Neural cell (in vitro differentiated cells): ENCODE data around the gene TRIM49B. TPM values are rescaled to one million over a fixed set of nuclear protein-coding genes. Genes with fewer than 3 reads are reported as not detected.
"Not testable (repeated sequence)": the region's sequence is repeated elsewhere in the genome, so short reads cannot be mapped to it uniquely, and the experiment has no call there.

Source experiments
- H2AFZ ChIP-seq: fragments of 200-600, 300-800 bp; sonication (generic), shearing (Covaris generic); 2 replicates; pipeline ENCODE4 v1.6.0; 2014; ENCODE audit warnings: low read depth, mild to moderate bottlenecking, antibody characterized with exemption, low read length, moderate library complexity
- H3F3A ChIP-seq: fragments of 200-600 bp; shearing (Covaris generic); 2 replicates; pipeline ENCODE4 v1.6.1; 2016; ENCODE audit warnings: mild to moderate bottlenecking, moderate library complexity, mixed read lengths, antibody characterized with exemption, low read length; ENCODE audit not compliant: insufficient read depth, poor library complexity, severe bottlenecking
- H3K27ac ChIP-seq: fragments of 200-600, 300-800 bp; sonication (generic), shearing (Covaris generic); 2 replicates; pipeline ENCODE4 v1.5.1; 2014; ENCODE audit warnings: mild to moderate bottlenecking, low read length, moderate library complexity
- H3K27me3 ChIP-seq: fragments of 300-800, 200-600 bp; sonication (generic), shearing (Covaris generic); 2 replicates; pipeline ENCODE4 v1.6.0; 2014; ENCODE audit warnings: mild to moderate bottlenecking, low read depth, low read length, moderate library complexity; ENCODE audit not compliant: insufficient read depth
- H3K36me3 ChIP-seq: fragments of 300-800, 200-600 bp; sonication (generic), shearing (Covaris generic); 2 replicates; pipeline ENCODE4 v1.5.1; 2014; ENCODE audit warnings: mild to moderate bottlenecking, antibody characterized with exemption, low read length, moderate library complexity; ENCODE audit not compliant: insufficient read depth
- H3K4me2 ChIP-seq: fragments of 300-800, 200-600 bp; sonication (generic), shearing (Covaris generic); 2 replicates; pipeline ENCODE4 v1.6.0; 2014; ENCODE audit warnings: mild to moderate bottlenecking, low read length
- H3K4me3 ChIP-seq: fragments of 300-800, 200-600 bp; sonication (generic), shearing (Covaris generic); 2 replicates; pipeline ENCODE4 v1.5.1; 2014; ENCODE audit warnings: mild to moderate bottlenecking, low read length, moderate library complexity
- H3K79me2 ChIP-seq: fragments of 200-600 bp; shearing (Covaris generic); replicated peaks from 2 replicates; pipeline ENCODE4 v1.6.0; 2014; ENCODE audit warnings: mild to moderate bottlenecking, low read length, moderate library complexity; ENCODE audit not compliant: insufficient read depth
- H3K9ac ChIP-seq: fragments of 300-800, 200-600 bp; sonication (generic), shearing (Covaris generic); 2 replicates; pipeline ENCODE4 v1.6.1; 2016; ENCODE audit warnings: mild to moderate bottlenecking, low read length, mixed read lengths
- H3K9me2 ChIP-seq: fragments of 200-600 bp; shearing (Covaris generic); 2 replicates; pipeline ENCODE4 v1.6.1; 2016; ENCODE audit warnings: mild to moderate bottlenecking, low read length, mixed read lengths; ENCODE audit not compliant: insufficient read depth
- H3K9me3 ChIP-seq: fragments of 200-600, 300-800 bp; sonication (generic), shearing (Covaris generic); 2 replicates; pipeline ENCODE4 v1.6.1; 2016; ENCODE audit warnings: mild to moderate bottlenecking, mixed run types, low read length, moderate library complexity, mixed read lengths
- H4K20me1 ChIP-seq: fragments of 200-600 bp; shearing (Covaris generic); 2 replicates; pipeline ENCODE4 v1.6.1; 2016; ENCODE audit warnings: mild to moderate bottlenecking, mixed run types; ENCODE audit not compliant: insufficient read depth
- polyA minus RNA-seq: library from RNA; depleted of rRNA, polyadenylated mRNA; stranded (reverse); fragments of >200 nt; gene quantifications from 2 replicates; pipeline ENCODE4 v1.2.3, GENCODE V29; 2014
- polyA plus RNA-seq: library from polyadenylated mRNA; depleted of rRNA; stranded (reverse); fragments of >200 nt; gene quantifications from 2 replicates; pipeline ENCODE4 v1.2.3, GENCODE V29; 2014

The TRIM49B gene, protein sequence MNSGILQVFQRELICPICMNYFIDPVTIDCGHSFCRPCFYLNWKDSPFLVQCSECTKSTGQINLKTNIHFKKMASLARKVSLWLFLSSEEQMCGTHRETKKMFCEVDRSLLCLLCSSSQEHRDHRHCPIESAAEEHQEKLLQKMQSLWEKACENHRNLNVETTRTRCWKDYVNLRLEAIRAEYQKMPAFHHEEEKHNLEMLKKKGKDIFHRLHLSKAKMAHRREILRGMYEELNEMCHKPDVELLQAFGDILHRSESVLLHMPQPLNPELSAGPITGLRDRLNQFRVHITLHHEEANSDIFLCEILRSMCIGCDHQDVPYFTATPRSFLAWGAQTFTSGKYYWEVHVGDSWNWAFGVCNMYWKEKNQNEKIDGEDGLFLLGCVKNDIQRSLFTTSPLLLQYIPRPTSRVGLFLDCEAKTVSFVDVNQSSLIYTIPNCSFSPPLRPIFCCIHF
- polyA plus RNA-seq (not detected in 2 replicates), polyA minus RNA-seq (not detected in 2 replicates)

DNA sequence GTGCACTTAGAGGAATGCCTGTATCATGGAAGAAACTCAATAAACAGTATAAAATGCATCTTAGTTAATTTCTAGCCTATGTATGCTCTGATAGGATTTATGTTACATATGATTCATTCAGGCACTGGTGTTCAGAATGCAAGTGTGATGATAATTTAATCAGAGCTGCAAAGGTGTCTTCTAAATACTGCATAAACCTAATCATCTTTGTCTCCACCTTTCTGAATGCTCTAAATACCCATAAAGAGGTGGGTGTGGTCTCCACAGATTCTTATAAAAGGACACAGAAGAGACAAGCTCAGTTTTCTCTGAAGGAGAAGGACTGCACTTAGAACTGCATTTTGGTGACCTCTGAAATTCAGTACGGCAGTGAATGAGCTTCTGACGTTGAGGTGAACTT, at the start of gene TRIM49B:
Gene TRIM49B (plus strand): TSS at position 301 of the 400 bp plus-strand sequence. CDS start 2,777 bp downstream, outside the sequence.
- not testable (repeated sequence) for H3K9me2 ChIP-seq

DNA sequence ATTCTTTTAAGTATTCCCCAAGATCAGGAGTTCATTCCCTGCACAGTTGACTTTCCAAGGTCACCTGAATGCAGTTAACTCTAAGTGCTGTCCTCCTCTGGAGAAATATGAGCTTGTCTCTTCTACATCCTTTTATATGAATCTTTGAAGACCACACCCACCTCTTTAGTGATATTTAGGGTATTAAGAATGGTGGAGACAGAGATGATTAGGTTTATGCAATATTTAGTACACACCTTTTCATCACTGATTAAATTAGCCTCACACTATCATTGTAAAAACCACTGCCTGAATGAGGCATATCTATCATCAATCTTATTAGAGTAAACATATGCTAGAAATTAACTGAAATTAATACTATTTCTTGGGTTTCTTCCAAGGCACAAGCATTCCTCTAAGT, 44.8 kb upstream of the TRIM49B start, which contains the start of gene TRIM51G:
Gene TRIM51G (minus strand): TSS at position 101 of the 400 bp plus-strand sequence. CDS start 2,190 bp downstream, outside the sequence.
- H3K4me2 ChIP-seq, H3K9me2 ChIP-seq, H3K4me3 ChIP-seq, H3K9ac ChIP-seq, H3K9me3 ChIP-seq, H3F3A ChIP-seq, H3K27ac ChIP-seq, H2AFZ ChIP-seq, H3K36me3 ChIP-seq, H3K79me2 ChIP-seq, H4K20me1 ChIP-seq, H3K27me3 ChIP-seq: not testable (repeated sequence)

More for the DNA sequence above, at the start of gene TRIM49B:
- not testable (repeated sequence) for H3F3A ChIP-seq, H3K4me3 ChIP-seq, H3K9me3 ChIP-seq, H4K20me1 ChIP-seq, H3K79me2 ChIP-seq, H3K9ac ChIP-seq, H3K27ac ChIP-seq, H3K36me3 ChIP-seq, H2AFZ ChIP-seq, H3K27me3 ChIP-seq, H3K4me2 ChIP-seq

DNA sequence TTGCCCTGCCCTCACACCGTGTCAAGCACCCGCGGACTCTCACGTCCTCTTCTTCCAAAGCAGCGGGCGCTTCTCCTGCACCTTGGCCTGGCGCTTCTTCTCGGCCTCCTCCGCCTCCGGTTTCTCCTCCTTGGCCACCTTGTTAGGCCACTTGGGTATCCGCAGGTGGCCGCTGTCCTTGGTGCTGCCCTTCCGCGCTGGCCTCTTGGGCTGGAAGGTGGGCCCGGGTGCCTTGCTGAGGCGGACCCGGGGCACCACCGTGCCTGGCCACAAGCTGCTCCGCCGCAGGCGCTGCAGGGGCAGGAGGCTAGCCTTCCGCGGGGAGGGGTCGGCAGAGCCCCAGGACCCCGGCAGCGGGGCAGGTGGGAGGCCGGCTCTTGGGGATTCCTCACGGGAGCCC, 19.6 kb downstream of the TRIM49B start:
- not testable (repeated sequence) for H2AFZ ChIP-seq, H3K27me3 ChIP-seq, H3K9me2 ChIP-seq, H3K4me2 ChIP-seq, H4K20me1 ChIP-seq, H3K79me2 ChIP-seq, H3K4me3 ChIP-seq, H3K9me3 ChIP-seq, H3F3A ChIP-seq, H3K9ac ChIP-seq, H3K27ac ChIP-seq, H3K36me3 ChIP-seq

DNA sequence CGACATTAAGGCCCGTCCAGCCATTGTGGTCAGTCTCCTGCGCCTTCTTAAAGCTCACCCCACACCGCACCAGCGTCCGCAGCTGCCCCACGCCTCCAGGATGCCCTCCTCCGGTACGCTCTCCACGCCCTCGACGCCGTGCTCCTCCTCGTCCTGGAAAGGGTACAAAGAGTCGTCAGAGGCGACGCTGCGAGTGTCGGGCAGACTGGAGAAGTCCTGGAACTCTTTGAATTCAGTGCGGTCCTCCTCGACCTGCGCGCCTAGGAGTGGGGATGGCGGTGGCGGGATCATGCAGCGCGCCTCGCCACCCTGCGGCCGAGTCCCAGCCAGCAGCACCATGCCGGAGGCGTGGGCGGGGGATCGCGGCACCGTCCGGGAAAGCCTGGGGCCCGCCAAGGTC, 21.2 kb downstream of the TRIM49B start:
- not testable (repeated sequence) for H3K9me2 ChIP-seq, H3K9ac ChIP-seq, H3K27ac ChIP-seq, H3K4me3 ChIP-seq, H3F3A ChIP-seq, H3K9me3 ChIP-seq, H4K20me1 ChIP-seq, H3K27me3 ChIP-seq, H3K79me2 ChIP-seq, H3K36me3 ChIP-seq, H3K4me2 ChIP-seq, H2AFZ ChIP-seq

DNA sequence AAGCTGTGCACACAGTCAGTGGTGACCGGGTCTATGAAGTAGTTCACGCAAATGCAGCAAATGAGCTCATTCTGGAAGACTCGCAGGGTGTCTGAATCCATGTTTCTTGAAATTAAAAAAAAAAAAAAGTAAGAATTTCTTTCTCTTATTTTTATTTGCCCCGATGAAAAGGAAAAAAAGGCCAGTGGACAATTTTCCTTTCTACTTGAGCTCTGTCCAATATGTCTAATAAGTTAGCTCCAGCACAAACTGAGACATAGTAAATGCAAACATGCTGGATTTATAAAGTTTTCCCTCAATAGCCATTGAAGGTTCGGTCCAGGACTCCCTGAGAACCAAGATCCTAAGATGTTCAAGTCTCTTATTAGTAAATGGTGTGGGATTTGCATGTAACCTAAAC, 30.4 kb downstream of the TRIM49B start, which contains the start of gene TRIM64C:
Gene TRIM64C (minus strand): TSS at position 101 of the 400 bp plus-strand sequence. CDS start 0 bp downstream, at position 101.
- not testable (repeated sequence) for H3K9ac ChIP-seq, H2AFZ ChIP-seq, H3K9me2 ChIP-seq, H4K20me1 ChIP-seq, H3F3A ChIP-seq, H3K27ac ChIP-seq, H3K4me2 ChIP-seq, H3K79me2 ChIP-seq, H3K4me3 ChIP-seq, H3K36me3 ChIP-seq, H3K27me3 ChIP-seq, H3K9me3 ChIP-seq

DNA sequence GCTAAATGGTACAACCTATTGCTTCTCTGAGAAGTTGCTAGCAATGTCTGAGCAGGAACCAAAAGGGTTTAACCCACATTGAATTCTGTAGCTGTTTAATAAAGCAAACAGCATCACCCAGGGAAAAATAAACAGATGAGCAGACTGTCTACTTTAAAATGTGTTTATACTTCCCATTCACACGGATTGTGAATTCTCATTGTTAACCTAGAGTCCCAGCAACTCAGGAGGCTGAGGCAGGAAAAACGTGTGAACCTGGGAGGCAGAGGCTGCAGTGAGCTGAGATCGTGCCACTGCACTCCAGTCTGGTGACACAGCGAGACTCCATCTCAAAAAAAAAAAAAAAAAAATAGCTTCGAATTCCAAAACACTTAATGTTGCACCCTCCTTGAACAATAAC, 41.3 kb downstream of the TRIM49B start:
- not testable (repeated sequence) for H3K36me3 ChIP-seq

More for the DNA sequence above, 41.3 kb downstream of the TRIM49B start:
- not testable (repeated sequence) for H3K79me2 ChIP-seq, H3K9ac ChIP-seq, H4K20me1 ChIP-seq, H3K9me2 ChIP-seq, H3K4me2 ChIP-seq, H3K4me3 ChIP-seq, H3K27me3 ChIP-seq, H3F3A ChIP-seq, H3K9me3 ChIP-seq, H2AFZ ChIP-seq, H3K27ac ChIP-seq
